AG08396 (cell line): ENCODE data around the gene ITPKB.
A peak's percentile ranks its signal among the peaks of the same experiment; 100 is the strongest.

Experiments used
- DNase-seq: peaks from one replicate; pipeline ENCODE4 v3.0.0; 2012; ENCODE audit warnings: low spot score, mixed read lengths

ITPKB gene

DNA sequence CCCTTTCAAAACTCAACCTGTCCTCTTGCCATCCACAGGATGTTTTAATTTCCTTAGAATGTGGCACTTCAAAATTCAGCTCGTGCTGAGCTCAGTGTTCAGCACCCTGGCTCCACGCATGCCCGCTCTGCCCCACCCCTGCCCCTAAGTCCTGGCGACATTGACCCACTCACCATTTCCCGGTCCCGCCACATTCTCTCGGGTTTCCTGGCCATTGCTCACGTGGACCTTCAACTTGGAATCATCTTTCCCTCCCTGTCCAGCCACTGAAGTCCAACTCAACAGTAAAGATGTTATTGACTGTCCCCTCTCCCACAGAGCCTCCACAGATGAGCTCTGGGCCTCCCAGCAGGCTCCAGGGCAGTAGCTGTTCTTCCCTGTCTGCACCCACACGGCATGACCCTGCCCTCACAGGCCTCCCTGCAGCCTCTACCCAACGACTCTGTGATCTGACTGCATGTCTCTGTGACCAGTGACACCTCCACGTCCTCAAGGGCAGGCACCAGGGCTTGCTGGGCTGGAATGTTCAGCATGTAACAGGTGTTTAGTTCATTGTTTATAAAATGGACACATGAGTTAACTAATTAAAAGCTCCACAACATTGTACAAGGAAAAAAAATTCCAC lies 53.8 kb downstream of the ITPKB start:
- DNase-seq: no peak

DNA sequence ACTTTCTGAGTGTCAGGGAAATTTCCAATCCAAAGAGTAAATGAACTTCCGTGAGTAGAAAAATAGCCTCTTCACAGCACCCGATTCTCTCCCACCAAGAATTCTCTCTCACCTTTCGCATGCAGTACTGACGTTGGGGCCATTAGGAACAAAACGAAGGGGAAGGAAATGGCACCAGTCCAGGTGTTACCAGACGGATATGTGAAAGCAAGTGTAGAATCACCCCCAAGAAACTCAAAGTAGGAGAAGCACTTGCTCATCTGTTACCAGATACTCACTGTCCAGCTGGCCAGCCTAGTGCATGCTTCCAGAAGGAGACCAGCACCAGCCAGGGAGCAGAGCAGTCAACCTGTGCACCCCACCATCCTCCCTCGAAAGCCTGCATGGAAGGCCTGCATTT lies 55.1 kb downstream of the ITPKB start:
- no peak for DNase-seq

DNA sequence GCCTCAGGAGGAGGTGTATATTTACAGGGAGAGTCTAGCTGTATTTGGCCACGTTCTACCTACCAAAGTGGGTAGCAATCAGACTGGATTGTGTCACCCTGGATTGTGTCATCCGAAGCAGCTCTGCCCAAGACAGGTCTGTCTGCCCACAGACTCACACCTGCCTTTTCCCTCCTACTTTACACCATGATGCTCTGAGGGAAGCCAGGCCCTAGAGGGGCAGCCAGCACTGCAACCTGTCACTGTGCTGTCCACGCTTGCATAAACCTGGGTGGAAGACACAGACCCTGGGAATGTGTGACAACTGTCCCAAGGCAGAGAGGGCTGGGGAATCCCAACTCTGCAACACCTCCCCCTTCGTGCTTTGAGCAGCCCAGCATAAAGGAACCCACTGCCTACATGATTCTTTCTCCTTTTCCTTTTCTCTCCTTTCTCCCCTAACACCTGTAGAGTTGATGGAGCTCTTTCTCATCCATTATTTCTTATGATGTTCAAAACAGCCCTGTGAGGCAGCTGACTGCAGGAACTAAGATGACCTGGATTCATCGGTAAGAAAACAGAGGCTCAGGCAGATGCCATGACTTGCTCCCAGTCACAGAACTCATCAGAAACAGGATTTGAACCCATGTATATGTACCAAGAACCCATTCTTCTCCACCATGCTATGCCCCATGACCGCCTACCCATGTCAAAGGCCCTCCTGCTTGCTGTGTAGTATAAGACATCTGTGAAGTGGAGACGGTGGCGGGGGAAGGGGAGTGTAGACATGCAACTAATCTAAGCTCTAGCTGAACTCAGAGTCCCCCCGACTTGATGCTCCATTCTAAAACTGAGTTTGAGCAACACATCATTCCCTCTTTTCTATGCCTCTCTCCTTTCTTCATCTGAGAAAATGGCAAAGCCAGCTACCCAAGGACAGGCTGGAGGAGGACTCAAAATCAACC lies 55.9 kb downstream of the ITPKB start:
- no peak for DNase-seq

DNA sequence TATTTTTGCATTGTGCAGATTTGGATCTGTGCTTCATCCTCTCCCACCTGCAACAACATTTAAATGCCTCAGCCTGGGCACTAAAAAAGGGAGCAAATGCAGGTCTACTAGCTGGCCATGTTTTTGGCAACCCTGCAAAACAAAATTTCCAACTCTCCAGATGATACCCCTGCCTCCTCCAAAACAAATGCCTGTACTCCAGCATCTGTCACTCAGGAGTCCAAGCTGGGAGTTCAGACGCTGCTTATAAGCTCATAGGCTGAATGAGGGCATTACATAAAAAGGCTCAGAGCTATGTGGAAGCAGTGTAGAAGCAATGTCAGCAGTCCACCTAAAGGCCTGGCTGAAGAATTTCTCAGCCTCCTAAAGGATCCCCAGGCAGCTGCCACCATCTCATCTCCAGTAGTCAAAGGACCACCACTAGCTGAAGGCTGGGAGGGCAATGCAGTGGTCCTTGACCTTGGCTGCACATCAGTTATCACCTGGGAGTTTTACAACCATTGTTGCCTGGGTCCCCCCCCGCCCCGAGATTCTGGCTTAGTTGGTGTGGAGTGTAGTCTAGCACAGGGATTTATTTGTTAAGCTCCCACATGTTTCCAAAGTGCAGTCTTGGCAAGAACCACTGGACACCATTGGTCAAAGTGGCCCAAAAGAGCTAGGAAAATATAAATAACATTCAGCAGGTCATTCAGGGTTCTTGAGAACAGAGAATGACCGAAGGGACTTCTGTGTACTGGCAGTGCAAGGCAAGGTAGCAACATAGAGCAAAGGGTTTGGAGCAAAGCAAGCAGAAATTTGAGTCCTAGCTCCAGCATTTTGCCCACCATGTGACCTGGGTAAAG lies 57.2 kb downstream of the ITPKB start:
- DNase-seq: no peak

DNA sequence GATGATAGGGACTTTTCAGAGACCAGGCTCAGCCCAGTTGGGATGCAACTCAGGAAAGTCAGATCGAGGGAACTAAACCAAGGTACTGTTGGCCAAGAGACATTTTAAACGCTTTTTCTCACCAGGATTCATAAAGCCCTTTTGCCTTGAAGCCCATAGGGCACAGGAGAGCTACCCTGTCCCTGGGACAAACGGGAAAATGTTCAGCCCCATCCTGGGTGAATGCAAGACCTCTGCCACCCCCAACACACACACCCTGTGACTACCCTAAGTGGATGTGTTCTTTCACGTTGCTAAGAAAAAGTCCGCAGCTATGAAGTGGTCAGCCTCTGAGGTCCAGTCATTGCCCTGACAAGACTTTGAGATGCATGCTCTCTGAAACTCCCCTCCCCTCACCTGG lies 58.4 kb downstream of the ITPKB start:
- no peak for DNase-seq

DNA sequence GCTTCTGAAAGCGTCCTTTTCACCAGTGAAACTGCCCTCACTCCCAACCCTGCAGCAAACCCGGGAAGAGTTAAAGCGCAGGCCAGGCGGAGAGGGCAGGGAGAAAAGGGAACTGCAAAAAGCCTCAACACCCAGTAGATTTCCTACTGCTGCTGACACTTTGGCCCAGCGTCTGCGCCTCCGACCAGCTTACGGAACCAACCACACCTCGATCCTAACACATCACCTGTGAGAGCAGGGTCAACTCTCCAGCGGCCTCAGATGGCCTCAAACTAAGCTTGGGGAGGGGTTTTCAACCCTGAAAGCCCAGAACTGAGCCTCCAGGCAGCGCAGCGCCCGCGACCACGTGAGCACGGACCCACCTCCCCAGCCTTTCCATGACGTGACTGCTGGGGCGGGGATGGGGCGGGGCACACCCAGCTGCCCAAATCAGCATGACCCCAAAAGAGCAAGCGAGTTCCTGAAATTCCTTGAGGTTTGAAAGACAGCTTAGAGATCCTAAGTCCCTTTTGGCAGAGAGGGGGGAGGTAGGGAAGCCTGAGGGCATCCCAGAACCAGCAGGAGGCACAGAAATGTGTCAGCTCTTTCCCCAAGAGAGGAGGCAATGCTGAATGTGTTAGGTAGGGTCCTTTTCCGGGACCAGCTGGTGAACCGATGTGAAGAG lies 59.1 kb downstream of the ITPKB start:
- DNase-seq: peak; percentile 87

DNA sequence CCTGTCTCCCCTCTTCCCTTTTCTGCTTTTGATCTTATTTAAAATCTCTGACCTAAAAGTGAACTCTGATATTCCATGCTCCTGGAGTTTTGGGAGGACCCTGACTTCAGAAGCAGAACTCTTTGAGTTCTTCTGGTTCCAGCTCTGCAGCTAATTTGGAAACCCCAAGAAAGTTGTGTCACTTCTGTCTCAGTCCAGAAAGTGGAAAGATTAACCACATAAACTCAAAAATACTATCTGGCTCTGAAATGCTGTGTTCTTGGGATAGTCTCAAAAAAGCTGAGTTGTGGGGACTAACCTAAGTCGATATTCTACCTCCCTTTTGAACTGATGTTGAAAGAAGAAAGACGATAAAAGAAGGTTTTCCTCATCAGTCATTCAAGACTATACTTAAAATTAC lies 59.8 kb downstream of the ITPKB start:
- DNase-seq: no peak

DNA sequence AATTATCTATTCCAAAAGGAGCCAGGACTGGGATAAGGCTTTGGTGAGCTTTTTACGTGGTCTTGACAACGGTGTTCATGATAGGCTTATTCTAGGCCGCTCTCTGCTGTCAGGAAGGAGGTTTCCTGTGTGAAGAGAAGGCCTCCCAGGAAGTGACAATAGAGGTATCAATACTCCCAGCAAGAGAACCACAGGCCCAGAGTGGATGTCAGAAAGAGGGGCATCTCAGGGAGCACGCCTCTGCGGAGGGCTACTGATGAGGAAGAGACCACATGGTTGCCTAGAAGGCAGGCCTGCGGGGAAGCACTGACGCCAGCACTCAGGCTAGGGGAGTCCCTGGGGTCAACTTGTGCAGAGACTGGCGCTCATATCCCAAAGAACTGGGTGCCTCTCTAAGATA lies 60.4 kb downstream of the ITPKB start:
- no peak for DNase-seq

DNA sequence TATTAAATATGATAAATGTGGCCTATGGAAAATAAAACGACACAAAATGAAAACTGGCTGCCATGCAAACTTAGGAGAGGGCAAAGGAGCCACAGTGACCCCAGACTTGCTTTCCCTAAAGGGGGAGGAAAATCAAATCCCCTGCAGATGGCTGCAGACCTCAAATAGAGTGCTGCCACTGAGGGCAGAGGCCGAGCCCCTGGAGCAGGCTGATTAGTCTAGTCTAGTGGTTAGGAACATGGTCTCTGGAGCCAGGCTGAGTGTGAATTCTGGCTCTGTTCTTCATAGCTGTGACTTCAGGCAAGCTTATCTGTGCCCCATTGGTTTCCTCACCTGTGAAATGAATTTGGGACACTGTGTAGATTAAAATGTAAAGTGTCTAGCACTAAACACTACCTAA lies 60.8 kb downstream of the ITPKB start:
- no peak for DNase-seq

DNA sequence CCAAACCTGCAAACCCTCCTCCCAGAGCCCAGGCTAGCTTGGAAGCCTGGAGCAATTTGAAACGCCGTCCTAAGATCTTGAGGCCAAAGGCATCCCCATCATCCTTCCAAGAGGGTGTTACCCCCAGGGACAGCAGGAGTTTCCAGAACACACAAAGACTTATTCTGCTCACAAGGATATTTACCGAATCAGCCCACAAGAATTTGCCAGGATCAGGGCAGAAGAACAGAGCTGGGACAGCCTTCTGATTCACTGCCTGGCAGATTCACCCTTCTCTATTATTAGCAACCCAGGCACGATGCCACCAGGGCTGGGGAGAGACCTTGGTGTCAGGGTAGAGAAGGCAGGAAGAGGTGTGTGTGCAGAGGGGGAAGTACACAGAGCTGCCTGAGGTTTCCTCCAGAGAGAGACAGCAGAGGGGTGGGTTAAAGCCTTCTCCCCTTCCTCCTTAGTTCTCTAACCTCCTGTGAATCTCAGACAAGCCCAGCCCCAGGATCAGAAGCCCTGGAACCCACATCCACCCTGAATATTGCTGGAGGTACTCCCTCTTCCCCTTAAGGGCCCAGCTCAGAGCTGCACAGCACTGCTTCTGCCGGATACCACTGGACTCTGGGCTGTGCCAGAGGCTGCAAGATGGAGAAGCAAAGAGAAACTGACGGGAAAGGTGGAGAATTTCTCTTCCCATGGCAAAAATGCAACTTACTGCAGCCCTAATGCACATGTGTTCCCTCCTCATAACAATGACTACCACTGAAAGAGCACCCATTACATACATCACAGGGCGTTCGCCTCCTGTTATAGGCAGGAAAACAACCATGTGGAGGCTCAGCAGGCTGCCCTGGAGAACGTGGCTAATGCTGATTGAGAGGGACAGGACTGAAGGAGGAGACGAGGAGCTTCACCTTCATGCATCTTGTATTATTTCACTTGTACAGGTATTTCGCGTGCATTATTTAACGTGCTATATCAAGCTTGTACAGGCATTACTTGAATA lies 61.8 kb downstream of the ITPKB start:
- DNase-seq: peak; percentile 80

DNA sequence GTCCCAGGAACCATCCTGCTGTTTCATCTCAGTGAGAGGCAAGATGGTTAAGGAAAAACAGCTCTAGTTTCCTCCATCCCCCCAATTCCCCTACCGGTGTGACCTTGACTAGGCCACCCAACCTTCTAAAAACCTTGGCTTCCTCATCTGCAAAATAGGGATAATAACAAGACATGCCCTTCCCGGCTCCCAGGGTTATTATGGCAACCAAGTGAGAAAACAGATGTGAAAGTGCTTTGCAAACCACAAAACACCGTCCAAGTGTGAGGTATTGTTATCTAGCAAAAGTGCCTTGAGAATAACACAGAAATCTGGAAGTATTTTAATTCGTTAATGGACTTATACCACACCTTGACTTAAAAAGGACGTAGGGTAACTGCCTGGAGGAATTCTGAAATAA lies 62.7 kb downstream of the ITPKB start:
- no peak for DNase-seq

DNA sequence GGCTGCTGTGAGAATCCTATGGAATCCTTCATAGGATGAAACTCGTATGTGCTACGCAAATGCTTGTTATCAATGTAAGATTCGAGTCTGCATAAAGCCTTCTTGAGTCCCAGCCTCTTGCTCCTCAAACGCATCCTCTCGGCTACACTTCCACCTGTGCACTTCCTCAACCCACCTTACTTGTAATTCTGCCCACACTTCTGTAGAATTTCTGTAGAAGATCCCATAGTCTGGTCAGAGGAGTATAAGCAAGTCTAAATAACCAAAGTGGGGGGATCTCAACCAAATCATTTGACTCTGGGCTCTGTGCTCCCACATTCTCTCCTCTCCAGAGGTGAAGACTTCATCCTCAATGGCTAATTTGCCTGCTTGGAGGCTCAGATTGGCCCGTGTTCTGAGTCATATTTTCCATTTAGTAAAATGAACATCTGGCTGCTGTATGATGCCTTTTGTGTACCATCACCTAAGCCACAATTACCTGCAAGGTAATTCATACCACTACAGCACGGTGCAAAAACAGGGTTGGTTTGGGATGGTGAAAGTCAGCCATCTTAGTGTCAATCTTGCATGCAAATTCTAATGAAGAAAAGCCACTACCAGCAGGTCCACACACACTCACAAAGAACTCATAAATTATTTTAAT lies 63.2 kb downstream of the ITPKB start:
- DNase-seq: no peak

DNA sequence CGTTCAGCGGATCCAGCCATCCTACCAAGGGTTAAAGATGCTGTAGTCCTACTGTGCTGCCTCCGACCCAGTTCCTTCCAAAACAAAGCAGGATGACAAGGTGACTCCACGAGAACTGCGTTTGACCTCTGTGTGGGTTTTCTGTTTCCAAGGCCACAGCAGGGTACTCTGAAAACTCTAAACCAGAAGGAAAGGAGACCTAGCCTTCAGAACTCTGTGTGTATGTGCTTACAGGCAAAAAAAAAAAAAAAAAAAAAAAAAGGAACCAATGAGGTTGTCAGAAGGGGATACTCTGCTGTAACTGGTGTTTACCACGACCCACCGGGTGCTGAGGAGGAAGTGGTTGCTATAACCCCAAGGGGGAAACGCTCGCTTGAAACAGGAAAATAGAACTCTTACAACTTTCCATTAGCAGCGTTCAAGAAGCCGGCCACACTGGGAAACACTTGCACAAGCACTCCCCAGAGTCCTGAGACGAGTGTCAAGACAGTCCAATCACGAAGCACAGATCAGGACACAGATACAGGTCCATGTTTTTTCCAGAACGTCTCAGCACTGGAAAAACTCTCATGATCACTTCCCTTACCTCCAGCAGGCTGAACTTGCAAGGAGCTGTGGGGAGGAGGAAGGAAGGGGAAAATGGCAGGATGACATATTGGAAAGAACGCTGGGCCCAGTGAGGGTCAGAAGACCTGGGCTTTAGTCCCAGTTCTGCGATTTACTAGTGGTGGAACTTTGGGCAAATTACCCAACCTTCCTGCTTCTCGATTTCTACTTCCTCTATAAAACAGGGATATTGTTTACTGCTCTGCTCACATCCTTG lies 64.0 kb downstream of the ITPKB start:
- no peak for DNase-seq

DNA sequence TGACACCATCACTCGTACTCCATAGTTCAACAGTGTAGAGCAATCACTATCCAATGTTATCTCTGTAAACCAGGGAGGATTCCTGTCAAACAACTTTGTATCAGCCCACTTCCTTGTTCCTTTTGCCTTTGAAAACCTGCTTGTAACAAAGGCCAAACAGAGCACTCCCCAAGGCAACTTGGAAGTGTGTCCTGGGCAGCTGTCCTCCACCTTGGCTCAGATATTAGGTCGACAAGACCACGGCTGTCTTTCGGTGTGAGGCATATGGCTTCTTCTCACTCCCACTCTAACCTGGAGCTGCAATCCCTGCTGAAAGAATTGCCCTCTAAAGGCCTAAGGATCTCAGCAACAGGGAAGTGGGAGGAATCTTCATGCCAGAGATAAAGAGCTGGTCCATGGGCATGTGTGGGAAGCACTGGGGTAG lies 66.7 kb downstream of the ITPKB start:
- DNase-seq: no peak

DNA sequence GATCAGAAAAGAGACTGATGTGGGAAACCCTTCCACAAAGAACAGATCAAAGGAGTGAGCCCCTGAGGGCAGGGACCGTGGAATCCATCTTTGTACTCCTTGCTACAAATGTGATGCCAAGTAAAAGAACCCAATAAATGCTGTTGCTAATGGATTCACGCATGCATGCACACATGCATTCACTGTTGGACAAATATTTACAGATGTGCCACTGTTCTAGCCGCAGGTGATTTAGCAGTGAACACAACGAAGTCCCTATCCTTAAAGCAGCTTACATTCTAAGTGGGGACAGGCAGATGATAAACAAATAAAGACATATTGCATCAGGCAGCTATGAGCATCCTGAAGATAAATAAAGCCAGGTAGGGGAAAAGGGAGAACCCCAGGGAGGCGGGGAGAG lies 67.8 kb downstream of the ITPKB start:
- no peak for DNase-seq

DNA sequence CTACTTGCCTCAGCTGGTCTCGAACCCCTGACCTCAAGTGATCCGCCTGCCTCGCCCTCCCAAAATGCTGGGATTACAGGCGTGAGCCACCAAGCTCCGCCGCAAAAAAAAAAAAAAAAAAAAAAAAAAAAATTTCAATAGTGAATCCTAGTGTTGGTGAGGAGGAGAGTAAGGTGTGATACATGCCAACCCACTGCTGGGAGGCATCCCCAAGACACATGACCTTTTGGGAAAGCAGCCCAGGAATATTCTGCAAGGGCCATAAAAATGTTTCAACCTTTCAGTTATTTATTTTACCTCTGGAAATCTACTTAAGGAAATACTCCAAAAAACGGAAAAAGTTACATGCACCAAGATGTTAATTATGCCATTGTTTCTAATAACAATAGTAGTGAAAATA lies 69.0 kb downstream of the ITPKB start:
- DNase-seq: no peak

DNA sequence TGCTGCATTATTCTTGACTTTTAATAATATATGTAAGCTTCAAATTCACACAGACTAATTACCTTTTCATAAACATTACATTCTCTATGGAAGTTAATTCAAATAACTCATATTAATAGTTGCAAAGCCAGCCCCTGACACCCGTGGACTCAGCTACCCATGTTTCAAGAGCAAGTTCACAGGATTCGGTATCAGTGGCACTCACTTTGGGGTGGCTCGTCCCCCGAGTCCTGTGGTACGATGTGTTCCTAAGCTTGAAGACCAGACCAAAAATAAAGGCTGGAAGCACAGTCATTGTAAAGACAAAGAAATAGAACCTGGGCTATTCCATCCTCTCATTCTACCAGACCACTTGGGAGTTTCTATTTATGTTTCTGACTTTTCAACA lies 70.9 kb downstream of the ITPKB start:
- DNase-seq: no peak

DNA sequence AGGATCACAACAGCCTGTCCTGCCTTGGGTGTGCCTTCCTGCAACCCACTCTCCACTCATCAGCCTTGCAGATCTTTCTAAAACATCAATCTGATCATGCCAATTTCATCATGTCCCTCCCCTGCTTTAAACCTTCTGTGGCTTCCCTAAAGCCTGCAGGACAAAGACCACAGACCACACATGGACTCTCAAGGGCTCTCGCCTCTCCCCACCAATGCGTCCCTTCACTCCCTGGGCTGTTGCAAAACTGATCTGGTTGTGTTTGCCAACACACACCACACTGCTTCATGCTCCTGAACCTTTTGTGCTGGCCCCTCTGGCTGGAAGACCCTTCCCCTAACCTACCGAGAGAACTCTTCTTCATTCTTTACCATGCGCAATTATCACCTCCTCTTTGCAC lies 72.4 kb downstream of the ITPKB start:
- no peak for DNase-seq

DNA sequence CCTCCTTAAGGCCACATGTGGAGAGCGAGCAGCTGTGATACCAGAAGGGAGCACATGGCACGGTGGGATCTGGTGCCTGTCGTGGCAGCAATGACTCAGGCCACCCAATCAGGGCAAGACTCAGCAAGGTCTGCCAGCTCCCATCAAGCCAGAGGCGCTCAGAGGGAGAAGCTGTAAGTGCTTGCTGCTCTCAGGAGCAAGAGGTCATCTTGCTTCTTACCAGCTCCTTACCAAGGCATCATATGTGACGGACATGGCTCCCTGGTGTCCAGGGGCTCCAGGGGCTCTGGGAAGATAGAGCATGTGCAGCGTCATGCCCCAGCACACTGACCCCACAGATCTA lies 72.9 kb downstream of the ITPKB start:
- no peak for DNase-seq
